Measurements from ENCODE around the gene NDUFS6. TPM values are rescaled to one million over a fixed set of nuclear protein-coding genes. Genes with fewer than 3 reads are reported as not detected.

The NDUFS6 gene
- total and polyA plus RNA-seq, 2 donors (not counting 1 experiment from before 2014, with no cell fraction given), result 21.8 to 68.5 TPM

DNA sequence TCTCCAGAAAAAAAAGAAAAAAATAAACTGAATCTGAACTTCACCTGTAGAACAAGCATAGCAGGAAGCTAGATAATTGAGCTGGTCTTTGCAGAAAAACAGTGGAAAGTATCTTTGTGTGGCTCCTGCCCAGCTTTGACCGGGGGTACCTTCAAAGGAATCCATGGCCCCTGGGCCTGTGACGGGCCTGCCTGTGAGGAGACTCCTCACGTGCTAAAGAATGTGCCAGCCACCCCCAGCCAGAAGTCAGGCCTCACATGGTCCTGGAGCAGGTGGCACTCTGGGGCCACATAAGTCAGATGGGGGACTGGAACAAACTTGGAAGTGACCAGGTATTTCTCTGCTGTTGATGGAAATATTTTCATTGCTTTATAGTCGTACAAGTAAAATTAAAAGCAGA, 4.1 kb downstream of the NDUFS6 start:
- H3K4me2 ChIP-seq (ENCODE audit: extremely low read depth, insufficient read depth, low read length), result no peak overlapping the region
- DNase-seq (ENCODE audit: low read depth in 2 of 2), result no peak
- peaks cover 34% of the 10 kb centered on the region for H3K36me3 ChIP-seq (ENCODE audit: control insufficient read depth, insufficient read depth, low read length)
- H4K20me1 ChIP-seq (ENCODE audit: control insufficient read depth, extremely low read depth, insufficient read depth, low read length), result no peaks in the 10 kb centered on the region
- no peak overlapping the region for H2AFZ ChIP-seq (ENCODE audit: low read length)
- H3K27ac ChIP-seq (ENCODE audit: insufficient read depth, low read length), result no peak overlapping the region
- no peaks in the 10 kb centered on the region for H3K4me1 ChIP-seq (ENCODE audit: control insufficient read depth, extremely low read depth, insufficient read depth, low read length)
- H3K27me3 ChIP-seq (ENCODE audit: control insufficient read depth, insufficient read depth, low read length), result no peaks in the 10 kb centered on the region
- H3K9ac ChIP-seq (ENCODE audit: insufficient read depth, low read length), result no peak overlapping the region
- H3K79me2 ChIP-seq (ENCODE audit: control insufficient read depth, insufficient read depth, low read length), result peaks cover 64% of the 10 kb centered on the region
- no peaks in the 10 kb centered on the region for H3K9me3 ChIP-seq (ENCODE audit: control insufficient read depth, insufficient read depth, low read depth, low read length)
- TF ChIP-seq, protein P1, sequence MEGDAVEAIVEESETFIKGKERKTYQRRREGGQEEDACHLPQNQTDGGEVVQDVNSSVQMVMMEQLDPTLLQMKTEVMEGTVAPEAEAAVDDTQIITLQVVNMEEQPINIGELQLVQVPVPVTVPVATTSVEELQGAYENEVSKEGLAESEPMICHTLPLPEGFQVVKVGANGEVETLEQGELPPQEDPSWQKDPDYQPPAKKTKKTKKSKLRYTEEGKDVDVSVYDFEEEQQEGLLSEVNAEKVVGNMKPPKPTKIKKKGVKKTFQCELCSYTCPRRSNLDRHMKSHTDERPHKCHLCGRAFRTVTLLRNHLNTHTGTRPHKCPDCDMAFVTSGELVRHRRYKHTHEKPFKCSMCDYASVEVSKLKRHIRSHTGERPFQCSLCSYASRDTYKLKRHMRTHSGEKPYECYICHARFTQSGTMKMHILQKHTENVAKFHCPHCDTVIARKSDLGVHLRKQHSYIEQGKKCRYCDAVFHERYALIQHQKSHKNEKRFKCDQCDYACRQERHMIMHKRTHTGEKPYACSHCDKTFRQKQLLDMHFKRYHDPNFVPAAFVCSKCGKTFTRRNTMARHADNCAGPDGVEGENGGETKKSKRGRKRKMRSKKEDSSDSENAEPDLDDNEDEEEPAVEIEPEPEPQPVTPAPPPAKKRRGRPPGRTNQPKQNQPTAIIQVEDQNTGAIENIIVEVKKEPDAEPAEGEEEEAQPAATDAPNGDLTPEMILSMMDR (conservative IDR thresholded peaks at IDR 0.05 in 1 of 2, IDR thresholded peaks at IDR 0.05 in 1 of 2; ENCODE audit: low read depth in 1 of 2, low read length in 2 of 2), result no peak
- TF ChIP-seq EZH2 (IDR thresholded peaks at IDR 0.05; ENCODE audit: low read length, missing control alignments), result no peak
- H3K4me3 ChIP-seq (replicated peaks in 1 of 4; ENCODE audit: control extremely low read depth in 1 of 4, insufficient read depth in 1 of 4, low read depth in 3 of 4, low read length in 4 of 4), result no peak overlapping the region

DNA sequence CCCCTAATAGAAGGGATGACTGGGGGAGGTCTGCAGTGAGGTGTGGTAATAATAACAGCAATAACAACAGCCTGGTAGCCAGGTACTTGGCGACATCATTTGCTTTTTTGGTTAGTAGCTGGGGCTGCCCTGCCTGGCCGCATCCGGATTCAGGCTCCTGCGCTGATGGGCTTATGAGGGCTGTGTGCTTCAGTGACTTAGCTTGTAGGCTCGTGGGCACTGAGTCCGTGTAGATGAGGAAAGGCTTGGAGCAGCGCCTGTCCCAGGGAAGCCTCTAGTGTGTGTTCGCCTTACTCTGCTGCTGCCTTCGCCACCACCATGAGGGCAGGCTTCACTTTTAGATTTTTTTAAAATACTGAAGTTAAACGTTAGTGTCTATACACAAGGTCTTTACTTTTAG, 4.5 kb downstream of the NDUFS6 start:
- DNase-seq (ENCODE audit: low read depth in 2 of 2), result no peak
- Histone ChIP-seq H3K4me3 (replicated peaks in 1 of 4; ENCODE audit: control extremely low read depth in 1 of 4, insufficient read depth in 1 of 4, low read depth in 3 of 4, low read length in 4 of 4) (no peak overlapping the region), H3K27ac (ENCODE audit: insufficient read depth, low read length) (no peak overlapping the region), H3K4me2 (ENCODE audit: extremely low read depth, insufficient read depth, low read length) (no peak overlapping the region), H3K79me2 (ENCODE audit: control insufficient read depth, insufficient read depth, low read length) (peaks cover 65% of the 10 kb centered on the region), H3K36me3 (ENCODE audit: control insufficient read depth, insufficient read depth, low read length) (peaks cover 35% of the 10 kb centered on the region), H3K9ac (ENCODE audit: insufficient read depth, low read length) (no peak overlapping the region), H3K27me3 (ENCODE audit: control insufficient read depth, insufficient read depth, low read length) (no peaks in the 10 kb centered on the region), H2AFZ (ENCODE audit: low read length) (no peak overlapping the region), H3K9me3 (ENCODE audit: control insufficient read depth, insufficient read depth, low read depth, low read length) (no peaks in the 10 kb centered on the region), H3K4me1 (ENCODE audit: control insufficient read depth, extremely low read depth, insufficient read depth, low read length) (no peaks in the 10 kb centered on the region), H4K20me1 (ENCODE audit: control insufficient read depth, extremely low read depth, insufficient read depth, low read length) (no peaks in the 10 kb centered on the region)
- TF ChIP-seq EZH2 (IDR thresholded peaks at IDR 0.05; ENCODE audit: low read length, missing control alignments), result no peak
- TF ChIP-seq, protein P1 (conservative IDR thresholded peaks at IDR 0.05 in 1 of 2, IDR thresholded peaks at IDR 0.05 in 1 of 2; ENCODE audit: low read depth in 1 of 2, low read length in 2 of 2), result no peak

DNA sequence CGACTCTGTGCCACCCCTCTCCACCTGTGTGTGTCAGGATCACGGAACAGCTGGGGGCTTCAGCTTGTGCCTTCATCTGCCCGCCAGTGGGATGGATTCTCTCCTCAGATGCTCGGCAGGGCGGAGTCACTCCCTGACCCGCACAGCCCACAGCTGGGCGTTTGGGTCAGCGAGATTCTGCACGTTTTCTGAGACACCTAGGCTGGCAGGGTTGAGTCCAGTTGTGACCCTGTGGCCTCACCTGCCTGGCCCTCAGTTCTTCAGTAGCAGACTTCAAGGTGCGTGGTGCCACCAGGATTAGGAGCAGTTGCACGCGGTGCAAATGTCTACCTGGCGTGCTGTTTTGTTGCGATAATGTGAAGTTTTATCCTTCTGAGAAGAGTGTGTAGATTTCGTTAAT, 5.0 kb downstream of the NDUFS6 start:
- Histone ChIP-seq H3K36me3 (ENCODE audit: control insufficient read depth, insufficient read depth, low read length) (peaks cover 35% of the 10 kb centered on the region), H4K20me1 (ENCODE audit: control insufficient read depth, extremely low read depth, insufficient read depth, low read length) (no peaks in the 10 kb centered on the region), H3K27ac (ENCODE audit: insufficient read depth, low read length) (no peak overlapping the region), H3K9ac (ENCODE audit: insufficient read depth, low read length) (no peak overlapping the region), H3K9me3 (ENCODE audit: control insufficient read depth, insufficient read depth, low read depth, low read length) (no peaks in the 10 kb centered on the region), H2AFZ (ENCODE audit: low read length) (no peak overlapping the region), H3K4me3 (replicated peaks in 1 of 4; ENCODE audit: control extremely low read depth in 1 of 4, insufficient read depth in 1 of 4, low read depth in 3 of 4, low read length in 4 of 4) (no peak overlapping the region), H3K4me1 (ENCODE audit: control insufficient read depth, extremely low read depth, insufficient read depth, low read length) (no peaks in the 10 kb centered on the region), H3K4me2 (ENCODE audit: extremely low read depth, insufficient read depth, low read length) (no peak overlapping the region), H3K27me3 (ENCODE audit: control insufficient read depth, insufficient read depth, low read length) (no peaks in the 10 kb centered on the region), H3K79me2 (ENCODE audit: control insufficient read depth, insufficient read depth, low read length) (peaks cover 65% of the 10 kb centered on the region)
- no peak for TF ChIP-seq EZH2 (IDR thresholded peaks at IDR 0.05; ENCODE audit: low read length, missing control alignments)
- TF ChIP-seq, protein P1 (conservative IDR thresholded peaks at IDR 0.05 in 1 of 2, IDR thresholded peaks at IDR 0.05 in 1 of 2; ENCODE audit: low read depth in 1 of 2, low read length in 2 of 2), result no peak
- DNase-seq (ENCODE audit: low read depth in 2 of 2), result no peak

All from fibroblast of lung (primary cell).